Activated CD8-positive, alpha-beta memory T cell treated with anti-CD3 and anti-CD28 coated beads, Interleukin-2, amount 50 U/mL, for 1 hour (primary cell): ENCODE measurements around the gene ARFGEF2.
"Not testable (repeated sequence)": the region's sequence is repeated elsewhere in the genome, so short reads cannot be mapped to it uniquely, and the experiment has no call there.

Experiments used
- DNase-seq: peaks from one replicate; pipeline ENCODE4 v3.0.0-alpha.2; 2020; ENCODE audit errors: extremely low read depth

Gene ARFGEF2

GRCh38 chr20:48999890-49000870 lies 78.7 kb downstream of the ARFGEF2 start:
- no peak for DNase-seq

- DNase-seq = no peak
Measured at GRCh38 chr20:49001741-49002140, 80.2 kb downstream of the ARFGEF2 start.

- DNase-seq = no peak
Measured at GRCh38 chr20:49006446-49006980, 85.0 kb downstream of the ARFGEF2 start.

- no peak for DNase-seq
Measured at GRCh38 chr20:49009899-49010631, 88.6 kb downstream of the ARFGEF2 start.

GRCh38 chr20:49024220-49024619 lies 102.7 kb downstream of the ARFGEF2 start:
- no peak for DNase-seq

GRCh38 chr20:49028177-49028576 lies 106.7 kb downstream of the ARFGEF2 start:
- not testable (repeated sequence) for DNase-seq

GRCh38 chr20:49028684-49029083 lies 107.2 kb downstream of the ARFGEF2 start:
- no peak for DNase-seq

- DNase-seq = no peak
Measured at GRCh38 chr20:49029203-49029602, 107.7 kb downstream of the ARFGEF2 start.

GRCh38 chr20:49030954-49031619 lies 109.6 kb downstream of the ARFGEF2 start:
- no peak for DNase-seq

GRCh38 chr20:49032455-49032854 lies 110.9 kb downstream of the ARFGEF2 start:
- no peak for DNase-seq

GRCh38 chr20:49034070-49034732 lies 112.7 kb downstream of the ARFGEF2 start:
- no peak for DNase-seq

- DNase-seq = peak; percentile 8
Measured at GRCh38 chr20:49037962-49038387, 116.5 kb downstream of the ARFGEF2 start.

GRCh38 chr20:49039854-49040253 lies 118.3 kb downstream of the ARFGEF2 start:
- no peak for DNase-seq

- no peak for DNase-seq
Measured at GRCh38 chr20:49043000-49043399, 121.5 kb downstream of the ARFGEF2 start.

- no peak for DNase-seq
Measured at GRCh38 chr20:49045440-49046086, 124.1 kb downstream of the ARFGEF2 start.

- peak; percentile 83 for DNase-seq
Measured at GRCh38 chr20:49046087-49046900, 124.8 kb downstream of the ARFGEF2 start, which contains the start of gene CSE1L. Gene CSE1L (plus strand): TSS chr20:49046312. CDS start chr20:49058464, 12,152 bp downstream.

GRCh38 chr20:49052334-49052733 lies 130.8 kb downstream of the ARFGEF2 start:
- no peak for DNase-seq

- no peak for DNase-seq
Measured at GRCh38 chr20:49054056-49054643, 132.6 kb downstream of the ARFGEF2 start.

- DNase-seq = no peak
Measured at GRCh38 chr20:49063279-49063678, 141.8 kb downstream of the ARFGEF2 start.
